Upper lobe of right lung (tissue), 1 donor: ENCODE measurements around the gene CROCC. TPM values are rescaled to one million over a fixed set of nuclear protein-coding genes. Genes with fewer than 3 reads are reported as not detected.
"Not testable (repeated sequence)": the region's sequence is repeated elsewhere in the genome, so short reads cannot be mapped to it uniquely, and the experiment has no call there.

ENCODE experiments used
- ATAC-seq: fragments of 200-7000 bp; cut with Tn5 transposase; one replicate; pipeline ENCODE4 v1.9.1; 2020; ENCODE audit warnings: mild to moderate bottlenecking, moderate library complexity
- DNase-seq: peaks from one replicate; pipeline ENCODE4 v3.0.0-alpha.2; 2020
- H3K27ac ChIP-seq: fragments of 200-600 bp; one replicate; pipeline ENCODE4 v1.8.0; 2022
- H3K27me3 ChIP-seq: fragments of 200-600 bp; one replicate; pipeline ENCODE4 v1.8.0; 2022; ENCODE audit warnings: mild to moderate bottlenecking
- H3K36me3 ChIP-seq: fragments of 200-600 bp; one replicate; pipeline ENCODE4 v1.8.0; 2022
- H3K4me1 ChIP-seq: fragments of 200-600 bp; one replicate; pipeline ENCODE4 v1.8.0; 2022
- H3K4me3 ChIP-seq: fragments of 200-600 bp; one replicate; pipeline ENCODE4 v1.8.0; 2022; ENCODE audit warnings: mild to moderate bottlenecking
- H3K9me3 ChIP-seq: fragments of 200-600 bp; one replicate; pipeline ENCODE4 v1.8.0; 2022
- CTCF ChIP-seq: fragments of 200-600 bp; IDR thresholded peaks from one replicate; pipeline ENCODE4 v1.8.0; 2022; ENCODE audit warnings: antibody characterized with exemption
- intact Hi-C: fragments of 100-400 bp; cut with DNase I; formaldehyde crosslinking; loops from one replicate; pipeline ENCODE4 v1.11.0; 2022
- long read RNA-seq: library from polyadenylated mRNA; unstranded; transcript quantifications from one replicate; pipeline ENCODE4 v2.0.0, GENCODE V29; 2021
- total RNA-seq: library from RNA; stranded (reverse); fragmentation: NEBNext Ultra II Directional; extraction: Animal tissue kit (Norgen Biotek cat#: 25700); gene quantifications from one replicate; pipeline ENCODE4 v1.2.1, GENCODE V29; 2021
- donor health status: DM: no; HTN: yes; CAD: no; lungs with severe emphysema.

Gene CROCC
- 20.9 TPM for total RNA-seq
- long read RNA-seq, partial matches to known transcripts = 41 of 63 reads
- long read RNA-seq, other reads (novel, unspliced or antisense) = 22 of 63 reads

- Histone ChIP-seq H3K36me3 (no peaks in the 10 kb centered on the region), H3K4me3 (no peak within 1 kb of the TSS), H3K4me1 (peaks cover 4% of the 10 kb centered on the region), H3K9me3 (no peaks in the 10 kb centered on the region), H3K27me3 (no peaks in the 10 kb centered on the region), H3K27ac (no peak within 1 kb of the TSS)
- intact Hi-C loops = no loop called here
- TF ChIP-seq CTCF = no peak
- ATAC-seq (no peak), DNase-seq (peak; percentile 64)
Observed at GRCh38 chr1:16921391-16922185, at the start of gene CROCC. CROCC (plus strand) TSS chr1:16921931; CDS start chr1:16922019, 88 bp downstream.

GRCh38 chr1:16872152-16873075 lies 49.3 kb upstream of the CROCC start:
- H3K27ac ChIP-seq, H3K9me3 ChIP-seq, H3K27me3 ChIP-seq, H3K4me1 ChIP-seq, H3K4me3 ChIP-seq, intact Hi-C loops, H3K36me3 ChIP-seq: not testable (repeated sequence)
- ATAC-seq (peak; percentile 77), DNase-seq (peak; percentile 71)

- H3K27ac ChIP-seq, H3K9me3 ChIP-seq, H3K36me3 ChIP-seq, H3K27me3 ChIP-seq, H3K4me1 ChIP-seq, intact Hi-C loops: not testable (repeated sequence)
- peak overlapping the region; percentile 10 for H3K4me3 ChIP-seq
- ATAC-seq (peak; percentile 61), DNase-seq (peak; percentile 81)
Observed at GRCh38 chr1:16873076-16873879, 48.5 kb upstream of the CROCC start.

- H3K4me3 ChIP-seq, H3K27me3 ChIP-seq, ATAC-seq, DNase-seq, H3K4me1 ChIP-seq, H3K27ac ChIP-seq, intact Hi-C loops, H3K36me3 ChIP-seq, H3K9me3 ChIP-seq: not testable (repeated sequence)
Observed at GRCh38 chr1:16874968-16875765, 46.6 kb upstream of the CROCC start.

- H3K4me1 ChIP-seq, H3K9me3 ChIP-seq, intact Hi-C loops, ATAC-seq, H3K4me3 ChIP-seq, DNase-seq, H3K36me3 ChIP-seq, H3K27me3 ChIP-seq, H3K27ac ChIP-seq: not testable (repeated sequence)
Observed at GRCh38 chr1:16881742-16882141, 40.0 kb upstream of the CROCC start.

- TF ChIP-seq CTCF = no peak
- ATAC-seq = no peak
- H3K27me3 ChIP-seq = peaks cover 5% of the 10 kb centered on the region
- DNase-seq = no peak
- no peaks in the 10 kb centered on the region for H3K36me3 ChIP-seq
- no peak overlapping the region for H3K27ac ChIP-seq
- H3K9me3 ChIP-seq = no peaks in the 10 kb centered on the region
- intact Hi-C loops = no loop called here
- H3K4me1 ChIP-seq = no peaks in the 10 kb centered on the region
- no peak overlapping the region for H3K4me3 ChIP-seq
Observed at GRCh38 chr1:16882986-16883385, 38.7 kb upstream of the CROCC start.

GRCh38 chr1:16884487-16884886 lies 37.2 kb upstream of the CROCC start:
- ATAC-seq, H3K27ac ChIP-seq, H3K4me1 ChIP-seq, H3K9me3 ChIP-seq, H3K36me3 ChIP-seq, DNase-seq, H3K4me3 ChIP-seq, H3K27me3 ChIP-seq, intact Hi-C loops: not testable (repeated sequence)
